Measurements from ENCODE around the gene SARNP. TPM values are rescaled to one million over a fixed set of nuclear protein-coding genes. Genes with fewer than 3 reads are reported as not detected.

SARNP gene
- total RNA-seq, 2 experiments from 2014 or later: 86.1 to 92.0 TPM

DNA sequence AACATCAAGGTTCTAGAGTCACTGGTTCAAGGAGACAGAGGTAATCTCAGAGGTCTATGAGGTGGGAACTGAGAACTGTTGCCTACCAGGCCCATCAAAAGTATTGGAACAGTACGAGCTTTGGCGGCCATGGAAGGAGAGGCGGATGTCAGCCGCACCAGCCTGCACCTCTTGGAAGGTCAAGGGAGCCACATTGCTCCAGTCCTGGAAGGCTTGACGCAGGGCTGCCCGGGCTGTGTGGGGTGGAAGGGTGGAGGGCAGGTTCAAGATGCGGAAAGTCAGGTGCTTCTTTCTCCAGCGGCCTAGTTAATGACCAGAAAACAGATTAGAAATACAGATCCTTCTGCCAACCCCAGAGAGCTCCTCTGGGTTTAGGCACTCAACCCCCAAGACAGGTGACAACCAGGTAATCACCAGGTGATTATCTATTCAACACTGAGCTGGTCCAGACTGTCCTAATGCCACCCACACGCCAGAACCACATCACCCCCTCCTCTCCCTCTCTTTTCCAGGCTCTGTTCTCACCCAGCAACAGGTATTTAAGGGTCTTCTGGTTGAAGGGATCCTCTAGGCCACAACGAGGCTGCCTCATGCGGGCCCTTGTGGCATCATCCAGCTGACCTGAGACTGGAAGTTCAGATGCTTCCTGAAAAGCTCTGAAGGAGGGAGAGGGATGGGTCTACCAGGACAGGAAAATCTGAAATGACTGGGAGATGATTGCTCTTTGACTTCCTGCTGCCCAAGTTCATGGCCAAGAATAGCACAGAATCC is 23.2 kb upstream of the SARNP start:
- H3K27ac ChIP-seq (ENCODE audit: low read depth, low read length, poor library complexity, severe bottlenecking): no peak overlapping the region
- H3K4me1 ChIP-seq (ENCODE audit: insufficient read depth, low read length, poor library complexity, severe bottlenecking): no peaks in the 10 kb centered on the region
- intact Hi-C loops (cut with micrococcal nuclease; ENCODE audit: unreplicated experiment): no loop called here
- no peak overlapping the region for H3K4me3 ChIP-seq (ENCODE audit: low read depth, low read length, poor library complexity, severe bottlenecking)
- DNase-seq (ENCODE audit: low spot score): no peak
- H3K79me2 ChIP-seq (ENCODE audit: insufficient read depth, low read depth, low read length): no peaks in the 10 kb centered on the region
- no peaks in the 10 kb centered on the region for H3K36me3 ChIP-seq (ENCODE audit: insufficient read depth, low read length)
- H2AFZ ChIP-seq (ENCODE audit: low read length): no peak overlapping the region
- BruUV-seq (replicated peaks): no TSS peak
- ChIA-PET POLR2A (interaction anchor here (0.5 kb wide), 1 partner anchor 1802 kb away, joined by 3 read pairs; no protein-coding TSS in a partner anchor), CTCF (ENCODE audit: unreplicated experiment) (no interaction called here)
- H3K9me2 ChIP-seq (ENCODE audit: insufficient read depth, low read length): no peaks in the 10 kb centered on the region
- H4K20me1 ChIP-seq (ENCODE audit: insufficient read depth, low read length): no peaks in the 10 kb centered on the region
- no peak for TF ChIP-seq EZH2phosphoT487 (IDR thresholded peaks at IDR 0.05; ENCODE audit: borderline replicate concordance, low read depth, low read length)
- TF ChIP-seq, protein P1, sequence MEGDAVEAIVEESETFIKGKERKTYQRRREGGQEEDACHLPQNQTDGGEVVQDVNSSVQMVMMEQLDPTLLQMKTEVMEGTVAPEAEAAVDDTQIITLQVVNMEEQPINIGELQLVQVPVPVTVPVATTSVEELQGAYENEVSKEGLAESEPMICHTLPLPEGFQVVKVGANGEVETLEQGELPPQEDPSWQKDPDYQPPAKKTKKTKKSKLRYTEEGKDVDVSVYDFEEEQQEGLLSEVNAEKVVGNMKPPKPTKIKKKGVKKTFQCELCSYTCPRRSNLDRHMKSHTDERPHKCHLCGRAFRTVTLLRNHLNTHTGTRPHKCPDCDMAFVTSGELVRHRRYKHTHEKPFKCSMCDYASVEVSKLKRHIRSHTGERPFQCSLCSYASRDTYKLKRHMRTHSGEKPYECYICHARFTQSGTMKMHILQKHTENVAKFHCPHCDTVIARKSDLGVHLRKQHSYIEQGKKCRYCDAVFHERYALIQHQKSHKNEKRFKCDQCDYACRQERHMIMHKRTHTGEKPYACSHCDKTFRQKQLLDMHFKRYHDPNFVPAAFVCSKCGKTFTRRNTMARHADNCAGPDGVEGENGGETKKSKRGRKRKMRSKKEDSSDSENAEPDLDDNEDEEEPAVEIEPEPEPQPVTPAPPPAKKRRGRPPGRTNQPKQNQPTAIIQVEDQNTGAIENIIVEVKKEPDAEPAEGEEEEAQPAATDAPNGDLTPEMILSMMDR (conservative IDR thresholded peaks at IDR 0.05; ENCODE audit: low read length): no peak
- no peaks in the 10 kb centered on the region for H3K9me3 ChIP-seq (ENCODE audit: low read length)
- no peak overlapping the region for H3K4me2 ChIP-seq (ENCODE audit: low read length)

DNA sequence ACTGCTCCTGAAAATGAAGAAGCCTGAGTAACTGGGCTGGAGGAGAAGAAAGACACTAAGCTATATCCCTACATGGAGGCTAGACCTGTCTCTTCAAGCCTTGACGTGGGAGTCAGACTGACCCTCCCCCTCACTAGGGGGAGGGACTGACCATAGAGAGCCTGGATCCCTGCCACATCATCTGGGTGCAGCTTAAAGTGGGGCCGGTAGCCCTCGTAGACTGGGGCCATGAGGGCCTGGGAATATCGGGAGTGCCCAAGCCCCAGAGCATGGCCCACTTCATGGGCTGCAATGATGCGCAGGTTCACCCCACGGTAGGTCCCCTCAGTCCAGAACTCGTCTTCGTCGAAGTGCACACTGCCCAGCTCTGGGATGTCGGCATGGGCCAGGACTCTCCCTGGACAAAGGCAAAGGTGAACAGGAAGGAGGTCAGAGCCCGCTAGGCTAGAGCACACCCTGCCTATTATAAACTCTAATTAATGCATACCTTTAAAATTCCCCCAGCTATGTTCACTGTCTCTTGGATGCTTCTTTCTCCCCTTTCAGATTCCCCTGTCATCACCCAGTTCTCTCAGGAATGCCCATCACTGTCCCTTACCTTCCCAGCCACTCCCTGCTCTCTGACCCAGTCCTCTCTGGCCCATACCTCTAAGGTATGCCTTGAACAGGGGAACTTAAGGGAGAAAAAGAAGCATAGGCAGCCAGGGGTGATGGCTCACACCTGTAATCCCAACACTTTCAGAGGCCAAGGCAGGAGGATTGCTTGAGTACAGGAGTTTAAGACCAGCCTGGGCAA is 22.0 kb upstream of the SARNP start:
- no peaks in the 10 kb centered on the region for H4K20me1 ChIP-seq (ENCODE audit: insufficient read depth, low read length)
- no peak overlapping the region for H3K4me2 ChIP-seq (ENCODE audit: low read length)
- no TSS peak for BruUV-seq (replicated peaks)
- H3K27ac ChIP-seq (ENCODE audit: low read depth, low read length, poor library complexity, severe bottlenecking): no peak overlapping the region
- H3K9me3 ChIP-seq (ENCODE audit: low read length): no peaks in the 10 kb centered on the region
- H3K4me1 ChIP-seq (ENCODE audit: insufficient read depth, low read length, poor library complexity, severe bottlenecking): no peaks in the 10 kb centered on the region
- ChIA-PET POLR2A (interaction anchor here (1.2 kb wide), 1 partner anchor 10 kb away, joined by 13 read pairs; no protein-coding TSS in a partner anchor), CTCF (ENCODE audit: unreplicated experiment) (no interaction called here)
- no peak overlapping the region for H2AFZ ChIP-seq (ENCODE audit: low read length)
- TF ChIP-seq EZH2phosphoT487 (IDR thresholded peaks at IDR 0.05; ENCODE audit: borderline replicate concordance, low read depth, low read length): no peak
- TF ChIP-seq, protein P1 (conservative IDR thresholded peaks at IDR 0.05; ENCODE audit: low read length): no peak
- no peak for DNase-seq (ENCODE audit: low spot score)
- no peak overlapping the region for H3K4me3 ChIP-seq (ENCODE audit: low read depth, low read length, poor library complexity, severe bottlenecking)
- no peaks in the 10 kb centered on the region for H3K36me3 ChIP-seq (ENCODE audit: insufficient read depth, low read length)
- intact Hi-C loops (cut with micrococcal nuclease; ENCODE audit: unreplicated experiment): no loop called here
- H3K9me2 ChIP-seq (ENCODE audit: insufficient read depth, low read length): no peaks in the 10 kb centered on the region
- no peaks in the 10 kb centered on the region for H3K79me2 ChIP-seq (ENCODE audit: insufficient read depth, low read depth, low read length)
